Osteocyte (in vitro differentiated cells): ENCODE results near the gene SLC43A2. TPM values are rescaled to one million over a fixed set of nuclear protein-coding genes. Genes with fewer than 3 reads are reported as not detected.
"Not testable (repeated sequence)": the region's sequence is repeated elsewhere in the genome, so short reads cannot be mapped to it uniquely, and the experiment has no call there.

Source experiments
- DNase-seq: peaks from one replicate; pipeline ENCODE4 v3.0.0; 2021; ENCODE audit warnings: mixed read lengths; ENCODE audit not compliant: unreplicated experiment; ENCODE audit errors: extremely low spot score
- H3K27ac Mint-ChIP-seq: one replicate; pipeline ENCODE4 v1.8.0; 2021; ENCODE audit warnings: mild to moderate bottlenecking, mixed read lengths; ENCODE audit not compliant: unreplicated experiment
- H3K27me3 Mint-ChIP-seq: one replicate; pipeline ENCODE4 v1.8.0; 2021; ENCODE audit warnings: mixed read lengths; ENCODE audit not compliant: unreplicated experiment
- H3K36me3 Mint-ChIP-seq: one replicate; pipeline ENCODE4 v1.8.0; 2021; ENCODE audit warnings: mixed read lengths; ENCODE audit not compliant: unreplicated experiment
- H3K4me1 Mint-ChIP-seq: one replicate; pipeline ENCODE4 v1.8.0; 2021; ENCODE audit warnings: mixed read lengths; ENCODE audit not compliant: unreplicated experiment
- H3K4me3 Mint-ChIP-seq: one replicate; pipeline ENCODE4 v1.8.0; 2021; ENCODE audit warnings: mild to moderate bottlenecking, moderate library complexity, mixed read lengths; ENCODE audit not compliant: unreplicated experiment
- H3K9me3 Mint-ChIP-seq: one replicate; pipeline ENCODE4 v1.8.0; 2021; ENCODE audit warnings: mixed read lengths; ENCODE audit not compliant: unreplicated experiment
- total RNA-seq: library from RNA; stranded (reverse); gene quantifications from 2 replicates; pipeline ENCODE4 v1.2.1, GENCODE V29; 2021
- TF ChIP-seq, protein P1 (sequence below): fragments of 200-600 bp; sonication (generic); IDR thresholded peaks from 2 replicates; pipeline ENCODE4 v1.5.0; 2021; ENCODE audit warnings: antibody characterized with exemption, mild to moderate bottlenecking, moderate library complexity

Gene SLC43A2
- total RNA-seq, 1 donor from 2014 or later = 7.3 TPM

- no peaks in the 10 kb centered on the region for H3K9me3 Mint-ChIP-seq
- H3K4me1 Mint-ChIP-seq = peaks cover 12% of the 10 kb centered on the region
- no peak overlapping the region for H3K4me3 Mint-ChIP-seq
- TF ChIP-seq, protein P1, sequence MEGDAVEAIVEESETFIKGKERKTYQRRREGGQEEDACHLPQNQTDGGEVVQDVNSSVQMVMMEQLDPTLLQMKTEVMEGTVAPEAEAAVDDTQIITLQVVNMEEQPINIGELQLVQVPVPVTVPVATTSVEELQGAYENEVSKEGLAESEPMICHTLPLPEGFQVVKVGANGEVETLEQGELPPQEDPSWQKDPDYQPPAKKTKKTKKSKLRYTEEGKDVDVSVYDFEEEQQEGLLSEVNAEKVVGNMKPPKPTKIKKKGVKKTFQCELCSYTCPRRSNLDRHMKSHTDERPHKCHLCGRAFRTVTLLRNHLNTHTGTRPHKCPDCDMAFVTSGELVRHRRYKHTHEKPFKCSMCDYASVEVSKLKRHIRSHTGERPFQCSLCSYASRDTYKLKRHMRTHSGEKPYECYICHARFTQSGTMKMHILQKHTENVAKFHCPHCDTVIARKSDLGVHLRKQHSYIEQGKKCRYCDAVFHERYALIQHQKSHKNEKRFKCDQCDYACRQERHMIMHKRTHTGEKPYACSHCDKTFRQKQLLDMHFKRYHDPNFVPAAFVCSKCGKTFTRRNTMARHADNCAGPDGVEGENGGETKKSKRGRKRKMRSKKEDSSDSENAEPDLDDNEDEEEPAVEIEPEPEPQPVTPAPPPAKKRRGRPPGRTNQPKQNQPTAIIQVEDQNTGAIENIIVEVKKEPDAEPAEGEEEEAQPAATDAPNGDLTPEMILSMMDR = no peak
- no peak overlapping the region for H3K27ac Mint-ChIP-seq
- no peaks in the 10 kb centered on the region for H3K27me3 Mint-ChIP-seq
- DNase-seq = no peak
- no peaks in the 10 kb centered on the region for H3K36me3 Mint-ChIP-seq
Observed at GRCh38 chr17:1574697-1575471, 53.8 kb downstream of the SLC43A2 start.

- no peaks in the 10 kb centered on the region for H3K9me3 Mint-ChIP-seq
- peaks cover 12% of the 10 kb centered on the region for H3K4me1 Mint-ChIP-seq
- H3K36me3 Mint-ChIP-seq = no peaks in the 10 kb centered on the region
- TF ChIP-seq, protein P1 = peak; percentile 95
- H3K27me3 Mint-ChIP-seq = no peaks in the 10 kb centered on the region
- no peak overlapping the region for H3K27ac Mint-ChIP-seq
- peak; percentile 96 for DNase-seq
- H3K4me3 Mint-ChIP-seq = no peak overlapping the region
Observed at GRCh38 chr17:1573932-1574696, 54.5 kb downstream of the SLC43A2 start.

GRCh38 chr17:1572646-1573045, 56.0 kb downstream of the SLC43A2 start:
- H3K4me1 Mint-ChIP-seq = peaks cover 11% of the 10 kb centered on the region
- not testable (repeated sequence) for H3K36me3 Mint-ChIP-seq, H3K9me3 Mint-ChIP-seq, H3K27ac Mint-ChIP-seq, DNase-seq, H3K27me3 Mint-ChIP-seq, H3K4me3 Mint-ChIP-seq

GRCh38 chr17:1571341-1571704, 57.3 kb downstream of the SLC43A2 start:
- TF ChIP-seq, protein P1 = no peak
- Mint-ChIP-seq H3K27ac (no peak overlapping the region), H3K4me1 (peaks cover 6% of the 10 kb centered on the region), H3K27me3 (no peaks in the 10 kb centered on the region), H3K4me3 (no peak overlapping the region), H3K9me3 (no peaks in the 10 kb centered on the region), H3K36me3 (no peaks in the 10 kb centered on the region)
- no peak for DNase-seq

DNA sequence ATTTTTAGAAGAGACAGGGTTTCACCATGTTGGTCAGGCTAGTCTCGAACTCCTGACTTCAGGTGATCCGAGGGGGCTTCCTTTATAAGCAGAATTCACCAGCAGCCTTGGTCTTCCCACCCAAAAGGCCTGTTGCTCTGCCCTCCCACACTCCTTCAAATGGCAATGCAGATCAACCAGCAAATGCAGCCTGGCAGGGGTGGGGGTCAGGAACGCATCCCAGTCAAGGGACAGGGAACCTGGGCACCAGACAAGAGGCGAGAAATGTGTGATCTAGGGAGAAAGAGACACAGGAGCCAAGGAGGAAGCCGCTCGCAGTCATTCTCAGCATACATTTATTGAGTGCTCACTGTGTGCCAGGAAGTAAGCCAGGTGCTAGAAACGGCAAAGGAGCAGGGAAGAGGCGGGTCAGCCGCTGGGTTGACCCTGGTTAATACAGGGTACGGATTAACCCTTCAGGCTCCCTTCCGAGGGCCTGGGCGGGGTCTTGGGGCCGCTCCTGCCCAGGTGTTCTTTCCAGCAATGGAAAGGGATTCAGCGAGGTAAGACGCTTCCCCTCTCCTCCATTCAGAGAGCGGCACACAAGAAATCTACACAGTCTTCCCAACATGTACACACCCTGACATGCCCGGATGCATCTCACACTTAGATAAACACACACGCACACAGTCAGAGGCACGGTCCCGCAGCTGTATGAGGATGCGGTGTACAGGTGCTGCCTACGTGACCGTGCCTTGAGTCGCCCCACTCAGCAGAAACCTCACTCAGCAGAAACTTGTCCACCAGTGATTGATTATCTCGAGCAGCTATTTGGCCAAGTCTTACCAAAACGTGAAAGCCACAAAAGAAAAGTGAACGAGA, 59.5 kb downstream of the SLC43A2 start:
- Mint-ChIP-seq H3K27ac (no peak overlapping the region), H3K27me3 (no peaks in the 10 kb centered on the region), H3K9me3 (no peaks in the 10 kb centered on the region), H3K4me1 (peaks cover 7% of the 10 kb centered on the region), H3K4me3 (no peak overlapping the region), H3K36me3 (no peaks in the 10 kb centered on the region)
- no peak for DNase-seq
- TF ChIP-seq, protein P1 = no peak
